RWPE2 (cell line): ENCODE measurements around the gene USH2A.

Experiments
- ATAC-seq: fragments of 200-7000 bp; cut with Tn5 transposase; 3 replicates; pipeline ENCODE4 v1.9.1; 2021; ENCODE audit warnings: low read depth
- DNase-seq: peaks from one replicate; pipeline ENCODE4 v3.0.0-alpha.2; 2020; ENCODE audit warnings: low spot score
- H3K27ac ChIP-seq: fragments of 450-650 bp; 2 replicates; pipeline ENCODE4 v1.5.1; 2017; ENCODE audit warnings: mild to moderate bottlenecking; ENCODE audit not compliant: poor library complexity, severe bottlenecking
- H3K27me3 ChIP-seq: fragments of 250-450 bp; sonication (Bioruptor Pico); 2 replicates; pipeline ENCODE4 v1.5.1; 2021; ENCODE audit warnings: mild to moderate bottlenecking, moderate library complexity; ENCODE audit not compliant: insufficient read depth, poor library complexity, severe bottlenecking
- H3K36me3 ChIP-seq: fragments of 250-450 bp; sonication (Bioruptor Pico); 2 replicates; pipeline ENCODE4 v1.5.1; 2020; ENCODE audit warnings: low read depth, mild to moderate bottlenecking, moderate library complexity
- H3K4me1 ChIP-seq: fragments of 250-450 bp; sonication (Bioruptor Pico); 2 replicates; pipeline ENCODE4 v1.5.1; 2021; ENCODE audit warnings: mild to moderate bottlenecking, moderate library complexity; ENCODE audit not compliant: insufficient read depth, poor library complexity, severe bottlenecking
- H3K4me3 ChIP-seq: fragments of 250-450 bp; sonication (Bioruptor Pico); 2 replicates; pipeline ENCODE4 v1.5.1; 2021; ENCODE audit warnings: mild to moderate bottlenecking, moderate library complexity; ENCODE audit not compliant: severe bottlenecking
- H3K9me3 ChIP-seq: fragments of 250-450 bp; sonication (Bioruptor Pico); 2 replicates; pipeline ENCODE4 v1.5.1; 2021; ENCODE audit warnings: mild to moderate bottlenecking, moderate library complexity; ENCODE audit not compliant: severe bottlenecking
- TF ChIP-seq, protein P1 (sequence below): fragments of 450-650 bp; IDR thresholded peaks from one replicate; pipeline ENCODE4 v1.5.1; 2017; ENCODE audit warnings: mild to moderate bottlenecking, moderate library complexity; ENCODE audit not compliant: poor library complexity, severe bottlenecking

USH2A gene

GRCh38 chr1:215710899-215711225, 712.4 kb downstream of the USH2A start:
- DNase-seq: no peak
- Histone ChIP-seq H3K4me3 (no peak overlapping the region), H3K27ac (no peak overlapping the region), H3K4me1 (no peaks in the 10 kb centered on the region), H3K36me3 (no peaks in the 10 kb centered on the region), H3K27me3 (no peaks in the 10 kb centered on the region), H3K9me3 (no peaks in the 10 kb centered on the region)
- TF ChIP-seq, protein P1, sequence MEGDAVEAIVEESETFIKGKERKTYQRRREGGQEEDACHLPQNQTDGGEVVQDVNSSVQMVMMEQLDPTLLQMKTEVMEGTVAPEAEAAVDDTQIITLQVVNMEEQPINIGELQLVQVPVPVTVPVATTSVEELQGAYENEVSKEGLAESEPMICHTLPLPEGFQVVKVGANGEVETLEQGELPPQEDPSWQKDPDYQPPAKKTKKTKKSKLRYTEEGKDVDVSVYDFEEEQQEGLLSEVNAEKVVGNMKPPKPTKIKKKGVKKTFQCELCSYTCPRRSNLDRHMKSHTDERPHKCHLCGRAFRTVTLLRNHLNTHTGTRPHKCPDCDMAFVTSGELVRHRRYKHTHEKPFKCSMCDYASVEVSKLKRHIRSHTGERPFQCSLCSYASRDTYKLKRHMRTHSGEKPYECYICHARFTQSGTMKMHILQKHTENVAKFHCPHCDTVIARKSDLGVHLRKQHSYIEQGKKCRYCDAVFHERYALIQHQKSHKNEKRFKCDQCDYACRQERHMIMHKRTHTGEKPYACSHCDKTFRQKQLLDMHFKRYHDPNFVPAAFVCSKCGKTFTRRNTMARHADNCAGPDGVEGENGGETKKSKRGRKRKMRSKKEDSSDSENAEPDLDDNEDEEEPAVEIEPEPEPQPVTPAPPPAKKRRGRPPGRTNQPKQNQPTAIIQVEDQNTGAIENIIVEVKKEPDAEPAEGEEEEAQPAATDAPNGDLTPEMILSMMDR: no peak
- ATAC-seq: no peak

DNA sequence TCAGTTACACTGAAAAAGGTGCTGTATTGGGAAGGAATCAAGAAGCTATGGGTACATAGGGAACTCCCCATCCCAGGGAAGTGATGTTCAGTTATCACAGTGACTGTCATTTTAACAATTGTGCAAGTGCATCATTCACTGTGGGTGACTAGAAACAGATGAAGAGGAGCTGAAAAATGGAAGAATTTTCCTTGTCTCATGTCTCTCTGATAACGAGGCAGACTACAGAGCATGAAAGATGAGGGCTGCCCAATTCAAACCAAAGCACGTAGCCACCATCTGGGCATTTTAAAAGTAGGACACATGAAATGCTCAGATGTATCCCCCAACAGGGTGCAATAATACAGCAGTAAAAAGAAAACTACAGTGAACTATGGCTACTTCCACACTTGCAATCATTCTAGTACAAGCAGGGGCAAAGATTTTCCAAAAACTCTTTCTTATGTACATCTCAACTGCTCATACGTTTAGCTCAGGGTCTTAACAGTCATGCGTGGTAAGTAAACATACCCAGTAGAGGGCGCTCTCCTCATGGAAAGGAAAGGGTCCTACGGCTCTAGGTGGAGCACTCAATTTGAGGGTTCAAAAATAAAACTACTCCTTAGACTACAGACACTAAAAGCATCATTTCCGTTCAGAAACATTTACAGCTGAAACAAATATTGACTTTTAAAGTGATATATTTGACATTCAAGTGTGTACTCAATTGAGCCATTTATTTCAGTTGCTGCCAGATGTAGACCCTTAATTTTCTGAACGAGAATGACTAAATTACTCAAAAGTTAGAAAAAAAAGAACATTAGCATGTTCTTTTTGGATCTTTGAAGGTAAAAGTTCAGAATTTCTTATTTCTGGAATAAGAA, 713.0 kb downstream of the USH2A start:
- DNase-seq (no peak), ATAC-seq (no peak)
- no peaks in the 10 kb centered on the region for H3K4me1 ChIP-seq
- no peak overlapping the region for H3K27ac ChIP-seq
- H3K9me3 ChIP-seq: no peaks in the 10 kb centered on the region
- no peak overlapping the region for H3K4me3 ChIP-seq
- H3K27me3 ChIP-seq: no peaks in the 10 kb centered on the region
- TF ChIP-seq, protein P1: peak; percentile 37
- H3K36me3 ChIP-seq: no peaks in the 10 kb centered on the region

DNA sequence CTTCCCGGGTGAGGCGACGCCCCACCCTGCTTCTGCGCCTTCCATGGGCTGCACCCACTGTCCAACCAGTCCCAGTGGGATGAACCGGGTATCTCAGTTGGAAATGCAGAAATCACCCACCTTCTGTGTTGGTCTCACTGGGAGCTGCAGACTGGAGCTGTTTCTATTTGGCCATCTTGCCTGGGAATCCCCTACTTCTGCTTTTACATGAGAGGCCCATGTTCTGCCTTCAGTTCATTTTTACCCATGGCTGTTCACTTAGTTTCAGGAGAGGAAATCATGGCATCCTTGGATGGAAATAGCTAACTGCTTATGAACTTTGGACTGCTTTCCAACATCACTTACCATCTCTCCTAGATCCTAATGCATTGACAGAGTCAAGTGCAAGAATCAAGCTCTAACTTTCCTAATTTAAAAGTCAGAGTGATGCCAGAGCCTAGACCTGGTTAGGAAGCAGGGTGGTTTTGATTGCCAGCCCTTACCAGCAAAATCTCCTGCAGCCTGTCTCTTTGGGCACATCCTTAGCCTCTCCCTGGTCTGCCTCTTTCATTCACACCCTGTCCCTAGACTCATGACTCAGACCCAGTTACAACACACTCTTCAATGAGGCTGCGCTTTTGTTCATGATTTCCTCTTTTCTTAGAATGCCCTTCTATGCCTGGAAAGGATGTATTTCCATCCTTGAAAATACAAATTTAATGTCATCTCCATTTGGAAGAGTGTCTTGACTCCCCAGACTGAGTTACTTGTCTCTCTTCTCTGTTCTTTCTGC, 719.0 kb downstream of the USH2A start:
- Histone ChIP-seq H3K27ac (no peak overlapping the region), H3K36me3 (no peaks in the 10 kb centered on the region), H3K4me3 (no peak overlapping the region), H3K27me3 (no peaks in the 10 kb centered on the region), H3K4me1 (no peaks in the 10 kb centered on the region), H3K9me3 (no peaks in the 10 kb centered on the region)
- ATAC-seq: peak; percentile 68; the same call in 2 of the 3 replicates
- no peak for DNase-seq
- TF ChIP-seq, protein P1: no peak

DNA sequence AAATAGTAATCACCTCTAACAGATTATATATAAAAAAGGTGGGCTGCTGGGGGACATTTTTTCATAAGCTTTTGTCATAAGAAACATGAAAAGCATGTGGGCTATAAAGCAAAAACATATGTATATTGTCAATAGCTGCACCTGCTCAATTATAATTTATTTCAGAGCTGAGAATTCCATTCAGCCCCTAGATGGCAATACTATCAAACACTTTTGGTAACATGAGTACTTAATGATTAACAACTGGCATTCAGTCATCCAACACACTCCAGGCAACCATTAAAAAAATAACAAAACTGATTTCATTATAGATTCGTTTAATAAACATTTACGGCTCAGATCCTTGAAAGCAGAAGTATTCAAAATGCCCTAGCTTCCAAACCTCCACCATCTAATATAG, 741.0 kb downstream of the USH2A start:
- no peaks in the 10 kb centered on the region for H3K27me3 ChIP-seq
- no peaks in the 10 kb centered on the region for H3K36me3 ChIP-seq
- H3K27ac ChIP-seq: no peak overlapping the region
- no peaks in the 10 kb centered on the region for H3K9me3 ChIP-seq
- TF ChIP-seq, protein P1: peak; percentile 16
- H3K4me3 ChIP-seq: no peak overlapping the region
- DNase-seq (no peak), ATAC-seq (no peak)
- no peaks in the 10 kb centered on the region for H3K4me1 ChIP-seq
